Fibroblast of skin of back (primary cell): ENCODE data around the gene XYLB.

ENCODE experiments used
- DNase-seq: peaks from one replicate; pipeline ENCODE4 v3.0.0-alpha.2; 2013

XYLB gene

GRCh38 chr3:38455639-38456430, 109.2 kb downstream of the XYLB start:
- DNase-seq = no peak

DNA sequence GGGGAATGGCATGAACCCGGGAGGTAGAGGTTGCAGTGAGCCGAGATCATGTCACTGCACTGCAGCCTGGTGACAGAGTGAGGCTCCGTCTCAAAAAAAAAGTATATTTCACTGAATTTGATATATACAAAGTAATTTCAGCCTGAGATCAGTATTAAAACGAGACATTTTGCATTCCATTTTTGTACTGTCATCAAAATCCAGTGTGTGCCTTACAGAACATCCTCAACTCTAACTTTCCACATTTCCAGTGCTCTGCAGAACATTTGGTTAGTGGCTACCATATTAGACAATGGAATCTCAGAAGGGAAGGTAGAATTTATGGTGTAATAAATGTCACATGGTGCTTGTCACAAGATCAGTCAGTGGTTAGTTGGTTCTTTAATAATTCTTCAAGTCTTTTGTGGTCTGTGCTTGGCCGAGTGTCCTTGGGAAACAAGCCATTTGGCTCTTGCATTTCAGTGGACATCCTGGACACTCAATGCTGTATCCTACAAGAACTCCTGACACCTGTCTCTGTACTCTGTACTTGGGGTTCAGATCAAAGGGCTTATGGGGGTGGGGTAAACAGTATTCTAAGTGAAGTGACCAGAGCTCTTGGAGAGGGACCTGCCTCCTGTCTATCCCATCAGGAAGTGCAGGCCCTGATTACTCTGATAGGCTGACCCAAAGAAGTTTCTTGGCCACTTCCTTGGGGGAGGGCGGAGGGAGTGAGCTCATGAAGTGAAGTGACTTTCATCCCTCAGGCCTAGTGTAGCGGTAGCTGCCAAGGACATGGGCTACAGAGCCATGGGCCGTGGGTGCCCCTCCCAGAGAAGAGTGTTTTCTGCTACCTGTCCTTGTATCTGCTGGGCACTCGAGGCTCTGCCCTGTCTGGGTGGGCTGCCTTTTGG, 110.8 kb downstream of the XYLB start:
- DNase-seq = no peak

DNA sequence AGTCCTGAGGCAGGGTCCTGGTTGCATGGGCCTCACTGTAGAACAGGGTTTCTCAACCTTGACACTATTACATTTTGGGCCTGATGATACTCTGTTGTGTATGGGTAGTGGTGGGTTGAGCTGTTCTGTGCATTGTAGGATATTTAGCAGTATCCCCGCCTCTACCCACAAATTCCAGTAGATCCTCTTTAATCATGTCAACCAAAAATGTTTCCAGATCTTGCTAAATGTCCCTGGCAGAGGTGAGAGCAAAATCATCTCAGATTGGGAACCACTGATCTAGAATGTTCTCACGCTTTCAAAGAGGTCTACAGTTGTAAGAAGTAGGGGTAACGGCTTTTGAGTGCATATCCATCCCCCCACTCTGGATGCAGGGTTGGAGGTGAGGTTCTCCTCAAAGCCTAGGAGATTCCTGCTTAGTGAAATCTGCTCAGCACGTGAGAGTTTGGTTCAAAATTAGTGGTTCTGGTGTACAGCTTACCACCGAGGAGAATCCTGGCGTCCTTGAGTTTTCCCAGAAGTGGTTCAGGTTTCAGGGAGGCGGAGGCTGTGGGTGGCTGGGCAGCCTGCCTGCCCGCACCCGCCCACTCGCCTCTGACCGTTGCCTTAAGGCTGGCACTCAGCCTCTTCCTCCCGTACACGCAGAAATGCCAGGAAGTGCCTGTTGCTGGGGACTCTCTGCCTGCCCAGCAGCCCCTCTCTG, 112.4 kb downstream of the XYLB start:
- no peak for DNase-seq

GRCh38 chr3:38459499-38460048, 113.0 kb downstream of the XYLB start:
- no peak for DNase-seq

DNA sequence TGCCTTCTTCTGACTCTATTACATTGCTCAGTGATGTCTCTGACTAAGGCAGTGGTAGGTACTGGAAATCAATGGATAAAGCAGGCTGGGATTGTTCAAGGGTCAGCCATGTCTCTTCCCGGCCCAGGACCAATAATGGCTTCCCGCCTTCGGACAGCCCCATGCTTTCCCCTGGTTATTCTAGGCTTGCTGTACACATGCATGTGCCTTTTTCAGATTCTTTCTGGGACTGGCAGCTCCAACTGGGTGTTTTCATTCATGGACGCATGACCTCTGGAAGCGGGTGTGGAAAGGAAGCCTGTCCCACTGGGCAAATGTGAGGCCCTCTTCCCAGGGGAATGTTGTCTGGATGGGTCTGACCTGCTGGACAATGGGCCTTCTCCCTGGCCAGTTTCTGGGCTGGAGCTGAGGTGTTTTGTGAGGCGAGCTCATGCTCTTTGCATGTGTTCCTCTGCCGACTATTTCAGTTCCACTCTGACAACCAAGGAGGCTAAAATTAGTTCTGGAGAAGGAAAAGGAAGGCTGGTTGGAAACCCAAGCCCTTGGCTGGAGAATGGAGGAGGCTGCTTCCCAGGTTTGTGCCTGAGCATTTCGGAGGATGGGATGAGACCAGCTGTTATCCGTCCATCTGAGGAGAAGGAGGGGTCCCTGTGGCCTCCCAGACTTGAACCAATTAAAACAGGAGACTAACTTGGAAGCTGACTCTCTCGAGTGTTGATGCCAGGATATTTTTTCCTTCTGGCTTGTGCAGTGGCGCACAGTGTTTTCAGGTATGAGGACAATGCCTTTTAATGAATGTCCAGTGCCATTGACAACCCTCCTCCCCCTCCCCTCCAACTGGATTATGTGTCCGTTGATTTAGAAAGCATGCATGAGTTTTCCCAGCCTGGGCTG, 114.0 kb downstream of the XYLB start:
- DNase-seq = no peak
